CD4-positive, alpha-beta T cell (primary cell): ENCODE results near the gene KMO. TPM values are rescaled to one million over a fixed set of nuclear protein-coding genes. Genes with fewer than 3 reads are reported as not detected.

Experiments used
- ATAC-seq: fragments of 200-7000 bp; cut with Tn5 transposase; one replicate; pipeline ENCODE4 v1.10.0; 2022; ENCODE audit warnings: mild to moderate bottlenecking; ENCODE audit not compliant: poor library complexity
- CTCF ChIA-PET: fragments of 350-600 bp; sonication (Branson Sonifier 250); formaldehyde crosslinking; loops from one replicate; lab custom pipeline; 2021; ENCODE audit warnings: antibody characterized with exemption, inconsistent platforms; lab: Charles Lee
- POLR2A ChIA-PET: fragments of 350-600 bp; sonication (Branson Sonifier 250); formaldehyde crosslinking; loops from one replicate; lab custom pipeline; 2021; ENCODE audit warnings: antibody characterized with exemption, inconsistent platforms; lab: Charles Lee
- DNase-seq, 14 experiments: peaks; one replicate each; pipeline ENCODE4 v3.0.0-alpha.2; 2013 to 2020; ENCODE audit warnings: mixed read lengths in 2 of 14
- H3K27ac ChIP-seq, 2 donors: one replicate each; pipeline versions ENCODE4 v1.5.1 to v1.7.0; 2013; ENCODE audit warnings: low read length in 2 of 2, low read depth in 1 of 2, mild to moderate bottlenecking in 1 of 2
- H3K27me3 ChIP-seq, 2 experiments: 1 replicate in 1 of 2; 2 replicates in 1 of 2; pipeline versions ENCODE4 v1.6.1 to v1.7.0; 2013; ENCODE audit warnings: low read length in 2 of 2, control low read depth in 1 of 2, mild to moderate bottlenecking in 1 of 2, moderate library complexity in 1 of 2; ENCODE audit not compliant: insufficient read depth in 2 of 2, control insufficient read depth in 1 of 2
- H3K36me3 ChIP-seq: one replicate; pipeline ENCODE4 v1.6.1; 2013; ENCODE audit warnings: low read length, control low read depth; ENCODE audit not compliant: insufficient read depth
- H3K4me1 ChIP-seq: one replicate; pipeline ENCODE4 v1.6.1; 2013; ENCODE audit warnings: low read length, control low read depth; ENCODE audit not compliant: insufficient read depth
- H3K4me3 ChIP-seq: one replicate; pipeline ENCODE4 v1.5.1; 2013; ENCODE audit warnings: mild to moderate bottlenecking, low read length, moderate library complexity
- H3K9me3 ChIP-seq, 2 experiments: 1 replicate in 1 of 2; 2 replicates in 1 of 2; pipeline versions ENCODE4 v1.6.1 to v1.7.0; 2013; ENCODE audit warnings: low read length in 2 of 2, mild to moderate bottlenecking in 2 of 2, control low read depth in 1 of 2, moderate library complexity in 1 of 2; ENCODE audit not compliant: control insufficient read depth in 1 of 2, insufficient read depth in 1 of 2
- H3K27ac Mint-ChIP-seq: one replicate; pipeline ENCODE4 v1.8.0; 2020; ENCODE audit warnings: mixed read lengths
- H3K27me3 Mint-ChIP-seq: one replicate; pipeline ENCODE4 v1.8.0; 2021; ENCODE audit warnings: mixed read lengths
- H3K36me3 Mint-ChIP-seq: one replicate; pipeline ENCODE4 v1.8.0; 2021; ENCODE audit warnings: low read depth, mixed read lengths
- H3K4me1 Mint-ChIP-seq: one replicate; pipeline ENCODE4 v1.8.0; 2021; ENCODE audit warnings: low read depth, mixed read lengths
- H3K4me3 Mint-ChIP-seq: one replicate; pipeline ENCODE4 v1.8.0; 2020; ENCODE audit warnings: mild to moderate bottlenecking, mixed read lengths
- H3K9me3 Mint-ChIP-seq: one replicate; pipeline ENCODE4 v1.8.0; 2020; ENCODE audit warnings: mixed read lengths
- intact Hi-C, 2 experiments: fragments of 100-400 bp; cut with DNase I in 1 of 2; cut with micrococcal nuclease in 1 of 2; formaldehyde crosslinking; loops; one replicate each; pipeline versions ENCODE4 v1.15.1 to v1.9.0; 2023 to 2025; cut with DNase I, micrococcal nuclease
- total RNA-seq, 174 experiments: library from RNA in 2 of 174; stranded (reverse) in 2 of 174; gene quantifications; one replicate each; pipeline ENCODE4 v1.2.3 and lab custom pipeline; 2021 to 2026
- TF ChIP-seq, protein P1 (sequence below): fragments of 200-600 bp; IDR thresholded peaks from one replicate; pipeline ENCODE4 v1.8.0; 2022; ENCODE audit warnings: antibody characterized with exemption, mild to moderate bottlenecking

The KMO gene
- total RNA-seq, 2 experiments from 2014 or later = not detected

DNA sequence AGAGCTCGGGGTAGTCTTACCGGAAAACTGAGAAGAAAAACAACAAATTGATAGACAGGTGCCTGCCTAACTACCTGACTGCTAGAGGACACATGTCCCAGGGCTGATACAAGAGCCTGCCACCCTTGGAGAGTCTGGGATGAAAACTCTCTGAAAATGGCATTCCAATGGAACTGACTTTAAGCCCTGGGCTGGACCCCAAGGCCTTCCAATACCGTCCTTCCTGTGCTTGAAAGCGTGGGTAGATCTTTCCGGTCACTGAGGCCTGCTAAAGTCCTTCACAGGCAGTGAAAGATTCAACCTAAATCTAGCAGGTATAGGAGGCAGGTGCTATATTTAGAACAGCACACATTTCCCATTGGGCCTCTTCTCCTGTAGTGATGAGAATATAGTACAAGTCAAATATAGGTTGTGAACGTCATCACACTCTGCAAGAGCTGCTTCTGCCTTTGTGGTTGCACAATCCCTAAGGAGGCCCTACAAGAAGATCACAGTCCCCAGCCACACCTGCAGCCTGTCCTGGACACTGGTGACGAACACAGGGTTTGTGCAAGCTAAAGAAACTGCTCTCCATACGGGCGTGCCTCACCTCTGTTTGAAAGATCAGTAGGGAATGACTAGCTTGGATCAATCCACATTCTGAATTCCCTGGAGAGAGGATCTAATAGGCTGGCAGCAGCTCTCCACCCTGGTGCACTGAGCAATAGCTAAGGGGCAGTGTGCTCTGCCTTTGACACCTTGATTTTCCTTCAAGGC, 108.9 kb downstream of the KMO start:
- ChIA-PET CTCF (interaction anchor here (0.8 to 1.6 kb wide), 3 partner anchors 30 to 206 kb away, joined by 3 to 6 read pairs (median 4); no protein-coding TSS in a partner anchor), POLR2A (interaction anchor here (0.5 to 1.7 kb wide), 11 partner anchors 12 to 1614 kb away, joined by 3 to 16 read pairs (median 4); partner anchors contain the start of genes CEP170, EXO1, FH and KMO)
- peaks cover 39% of the 10 kb centered on the region for H3K4me1 Mint-ChIP-seq
- Histone ChIP-seq H3K4me3 (peak overlapping the region; percentile 56), H3K4me1 (peaks cover 17% of the 10 kb centered on the region), H3K27me3 (no peaks in the 10 kb centered on the region), H3K9me3 (no peaks in the 10 kb centered on the region), H3K27ac (peak overlapping the region in 1 of 2 donors; percentile 23), H3K36me3 (no peaks in the 10 kb centered on the region)
- H3K36me3 Mint-ChIP-seq = no peaks in the 10 kb centered on the region
- TF ChIP-seq, protein P1, sequence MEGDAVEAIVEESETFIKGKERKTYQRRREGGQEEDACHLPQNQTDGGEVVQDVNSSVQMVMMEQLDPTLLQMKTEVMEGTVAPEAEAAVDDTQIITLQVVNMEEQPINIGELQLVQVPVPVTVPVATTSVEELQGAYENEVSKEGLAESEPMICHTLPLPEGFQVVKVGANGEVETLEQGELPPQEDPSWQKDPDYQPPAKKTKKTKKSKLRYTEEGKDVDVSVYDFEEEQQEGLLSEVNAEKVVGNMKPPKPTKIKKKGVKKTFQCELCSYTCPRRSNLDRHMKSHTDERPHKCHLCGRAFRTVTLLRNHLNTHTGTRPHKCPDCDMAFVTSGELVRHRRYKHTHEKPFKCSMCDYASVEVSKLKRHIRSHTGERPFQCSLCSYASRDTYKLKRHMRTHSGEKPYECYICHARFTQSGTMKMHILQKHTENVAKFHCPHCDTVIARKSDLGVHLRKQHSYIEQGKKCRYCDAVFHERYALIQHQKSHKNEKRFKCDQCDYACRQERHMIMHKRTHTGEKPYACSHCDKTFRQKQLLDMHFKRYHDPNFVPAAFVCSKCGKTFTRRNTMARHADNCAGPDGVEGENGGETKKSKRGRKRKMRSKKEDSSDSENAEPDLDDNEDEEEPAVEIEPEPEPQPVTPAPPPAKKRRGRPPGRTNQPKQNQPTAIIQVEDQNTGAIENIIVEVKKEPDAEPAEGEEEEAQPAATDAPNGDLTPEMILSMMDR = no peak
- H3K9me3 Mint-ChIP-seq = peaks cover 5% of the 10 kb centered on the region
- intact Hi-C loops = loop anchor here (5.0 kb wide), 2 partner anchors 36 to 124 kb away; partner anchors contain the start of gene FH (in 1 of the 2)
- peak overlapping the region; percentile 88 for H3K4me3 Mint-ChIP-seq
- H3K27ac Mint-ChIP-seq = peak overlapping the region; percentile 82
- no peaks in the 10 kb centered on the region for H3K27me3 Mint-ChIP-seq
- ATAC-seq = peak; percentile 7
- peak in 1 of 14 experiments; percentile 20 for DNase-seq

DNA sequence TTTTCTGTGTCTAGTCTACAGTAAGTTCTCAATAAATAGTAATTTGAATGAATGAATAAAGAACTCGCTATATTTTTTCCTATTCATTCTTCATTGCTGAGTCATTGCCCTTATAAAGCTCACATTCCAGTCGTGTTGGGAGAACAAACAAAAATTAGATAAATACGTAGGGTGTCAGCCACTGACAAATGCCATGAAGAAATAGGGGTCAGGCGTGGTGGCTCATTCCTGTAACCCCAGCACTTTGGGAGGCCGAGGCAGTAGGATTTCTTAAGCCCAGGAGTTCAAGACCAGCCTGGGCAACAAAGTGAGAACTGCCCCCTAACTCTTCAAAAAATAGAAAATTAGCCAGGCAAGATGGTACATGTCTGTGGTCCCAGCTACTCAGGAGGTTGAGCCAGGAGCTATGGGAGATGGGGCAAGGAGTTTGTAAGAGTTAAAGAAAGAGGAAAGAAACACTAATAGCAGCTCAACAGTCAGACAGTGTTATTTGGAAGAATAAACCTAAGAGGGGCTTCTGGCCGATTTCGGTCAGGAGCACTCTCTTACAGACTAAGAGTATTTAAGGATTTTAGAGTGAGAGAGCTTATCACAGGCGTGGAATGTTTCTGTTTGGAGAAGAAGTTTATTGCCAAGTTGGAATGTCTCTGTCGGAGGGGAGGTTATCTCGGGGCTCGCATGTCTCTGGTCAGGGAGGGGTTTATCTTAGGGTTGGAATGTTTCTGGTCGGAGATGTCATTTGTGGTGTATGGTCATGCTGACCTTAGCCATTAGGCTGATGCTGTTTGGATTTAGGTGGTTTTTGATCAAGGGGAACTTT, 109.8 kb downstream of the KMO start:
- H3K4me3 Mint-ChIP-seq = peak overlapping the region; percentile 88
- POLR2A ChIA-PET = interaction anchor here (1.3 kb wide), 1 partner anchor 14 kb away, joined by 5 read pairs; no protein-coding TSS in a partner anchor
- H3K27ac Mint-ChIP-seq = peak overlapping the region; percentile 82
- no peak overlapping the region for H3K27ac ChIP-seq
- no peaks in the 10 kb centered on the region for H3K36me3 Mint-ChIP-seq
- no peak for ATAC-seq
- no peaks in the 10 kb centered on the region for H3K27me3 ChIP-seq
- CTCF ChIA-PET = no interaction called here
- TF ChIP-seq, protein P1 = no peak
- DNase-seq = no peak
- peaks cover 17% of the 10 kb centered on the region for H3K4me1 ChIP-seq
- H3K9me3 Mint-ChIP-seq = peaks cover 5% of the 10 kb centered on the region
- peaks cover 31% of the 10 kb centered on the region for H3K4me1 Mint-ChIP-seq
- H3K36me3 ChIP-seq = no peaks in the 10 kb centered on the region
- H3K9me3 ChIP-seq = no peaks in the 10 kb centered on the region
- H3K27me3 Mint-ChIP-seq = no peaks in the 10 kb centered on the region
- intact Hi-C loops = loop anchor here (1.0 to 5.0 kb wide), 4 partner anchors 33 to 207 kb away; partner anchors contain the start of gene FH (in 1 of the 2)
- no peak overlapping the region for H3K4me3 ChIP-seq

DNA sequence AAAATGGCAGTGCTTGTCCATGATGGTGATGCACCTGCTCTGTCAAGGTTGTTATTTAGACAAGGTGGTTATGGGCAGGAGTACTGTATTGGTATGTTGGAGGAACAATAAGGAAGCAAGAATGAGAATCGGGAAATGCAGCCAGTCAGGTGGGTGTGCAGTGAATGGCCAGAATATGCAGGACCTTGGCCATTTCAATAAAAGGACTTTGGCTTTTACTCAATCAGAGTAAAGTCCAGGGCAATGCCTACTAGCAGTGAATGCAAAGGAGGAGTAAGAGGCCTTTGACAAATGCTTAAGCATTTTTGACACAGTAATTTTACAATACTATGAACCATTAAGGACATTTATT, 110.4 kb downstream of the KMO start:
- peaks cover 17% of the 10 kb centered on the region for H3K4me1 ChIP-seq
- TF ChIP-seq, protein P1 = no peak
- Mint-ChIP-seq H3K36me3 (no peaks in the 10 kb centered on the region), H3K9me3 (peaks cover 5% of the 10 kb centered on the region), H3K27me3 (no peaks in the 10 kb centered on the region), H3K4me1 (peaks cover 25% of the 10 kb centered on the region), H3K4me3 (peak overlapping the region; percentile 49), H3K27ac (no peak overlapping the region)
- DNase-seq = no peak
- H3K27ac ChIP-seq = no peak overlapping the region
- no peaks in the 10 kb centered on the region for H3K9me3 ChIP-seq
- intact Hi-C loops = loop anchor here (1.0 to 5.0 kb wide), 4 partner anchors 32 to 207 kb away; partner anchors contain the start of gene FH (in 1 of the 2)
- ChIA-PET CTCF (no interaction called here), POLR2A (no interaction called here)
- no peak overlapping the region for H3K4me3 ChIP-seq
- H3K36me3 ChIP-seq = no peaks in the 10 kb centered on the region
- no peaks in the 10 kb centered on the region for H3K27me3 ChIP-seq
- ATAC-seq = no peak
